Liver (tissue), 9 donors: Measurements from ENCODE around the gene RIC8B. TPM values are rescaled to one million over a fixed set of nuclear protein-coding genes. Genes with fewer than 3 reads are reported as not detected.

Source experiments
- DNase-seq: peaks from one replicate; pipeline ENCODE4 v3.0.0-alpha.2; 2017; ENCODE audit warnings: low spot score
- H3K27ac ChIP-seq, 2 donors: one replicate each; pipeline ENCODE4 v1.7.0; 2013; ENCODE audit warnings: inconsistent platforms in 2 of 2, low read length in 2 of 2, control low read depth in 1 of 2, low read depth in 1 of 2, mild to moderate bottlenecking in 1 of 2
- H3K27me3 ChIP-seq, 4 donors: one replicate each; pipeline versions ENCODE4 v1.6.1 to v1.7.0; 2013; ENCODE audit warnings: low read length in 3 of 4, inconsistent platforms in 1 of 4, mild to moderate bottlenecking in 1 of 4, moderate library complexity in 1 of 4; ENCODE audit not compliant: control insufficient read depth in 4 of 4, insufficient read depth in 4 of 4
- H3K36me3 ChIP-seq, 4 donors: one replicate each; pipeline versions ENCODE4 v1.6.1 to v1.7.0; 2013; ENCODE audit warnings: low read length in 3 of 4, mild to moderate bottlenecking in 3 of 4, low read depth in 1 of 4, moderate library complexity in 1 of 4; ENCODE audit not compliant: control insufficient read depth in 4 of 4, insufficient read depth in 3 of 4
- H3K4me1 ChIP-seq, 4 donors: one replicate each; pipeline versions ENCODE4 v1.6.1 to v1.7.0; 2013; ENCODE audit warnings: low read length in 3 of 4, mild to moderate bottlenecking in 3 of 4, moderate library complexity in 1 of 4; ENCODE audit not compliant: control insufficient read depth in 4 of 4, insufficient read depth in 4 of 4
- H3K4me3 ChIP-seq, 3 donors: one replicate each; pipeline versions ENCODE4 v1.6.1 to v1.7.0; 2013; ENCODE audit warnings: low read length in 3 of 3, control low read depth in 1 of 3, low read depth in 1 of 3, mild to moderate bottlenecking in 1 of 3
- H3K9ac ChIP-seq, 2 donors: one replicate each; pipeline ENCODE4 v1.7.0; 2013; ENCODE audit warnings: low read length in 2 of 2, mild to moderate bottlenecking in 2 of 2, moderate library complexity in 2 of 2, control low read depth in 1 of 2, low read depth in 1 of 2
- H3K9me3 ChIP-seq, 4 donors: one replicate each; pipeline versions ENCODE4 v1.6.1 to v1.7.0; 2013; ENCODE audit warnings: low read length in 3 of 4; ENCODE audit not compliant: control insufficient read depth in 4 of 4
- ATF3 ChIP-seq: IDR thresholded peaks from 2 replicates; pipeline ENCODE4 v1.6.1; 2016; ENCODE audit warnings: antibody characterized with exemption
- CTCF ChIP-seq: fragments of 150-350 bp; IDR thresholded peaks from 2 replicates; pipeline ENCODE4 v1.5.1; 2017; ENCODE audit warnings: improper control_type of control experiment, low read depth, low read length; ENCODE audit not compliant: missing input control
- EGR1 ChIP-seq, 2 donors: IDR thresholded peaks; 2 replicates each; pipeline ENCODE4 v1.6.1; 2016 to 2018; ENCODE audit warnings: antibody characterized with exemption in 2 of 2, low read depth in 2 of 2
- FOXA1 ChIP-seq: IDR thresholded peaks from 2 replicates; pipeline ENCODE4 v1.6.1; 2016; ENCODE audit warnings: antibody characterized with exemption
- FOXA2 ChIP-seq: IDR thresholded peaks from 2 replicates; pipeline ENCODE4 v1.6.1; 2016; ENCODE audit warnings: antibody characterized with exemption
- GABPA ChIP-seq, 2 donors: IDR thresholded peaks in 1 of 2; conservative IDR thresholded peaks in 1 of 2; 2 replicates each; pipeline ENCODE4 v1.6.1; 2016; ENCODE audit warnings: antibody characterized with exemption in 2 of 2, mild to moderate bottlenecking in 1 of 2, moderate library complexity in 1 of 2
- HNF4A ChIP-seq, 2 donors: conservative IDR thresholded peaks; 2 replicates each; pipeline ENCODE4 v1.6.1; 2016; ENCODE audit warnings: antibody characterized with exemption in 2 of 2, mild to moderate bottlenecking in 2 of 2
- HNF4G ChIP-seq: IDR thresholded peaks from 2 replicates; pipeline ENCODE4 v1.6.1; 2016; ENCODE audit warnings: antibody characterized with exemption
- JUND ChIP-seq, 2 donors: IDR thresholded peaks; 2 replicates each; pipeline ENCODE4 v1.6.1; 2016; ENCODE audit warnings: antibody characterized with exemption in 2 of 2
- NR2F2 ChIP-seq: IDR thresholded peaks from 2 replicates; pipeline ENCODE4 v1.6.1; 2016; ENCODE audit warnings: antibody characterized with exemption
- RAD21 ChIP-seq, 2 donors: IDR thresholded peaks; 2 replicates each; pipeline ENCODE4 v1.6.1; 2016; ENCODE audit warnings: antibody characterized with exemption in 2 of 2, mild to moderate bottlenecking in 2 of 2
- RXRA ChIP-seq, 2 donors: IDR thresholded peaks; 2 replicates each; pipeline ENCODE4 v1.6.1; 2017 to 2018; ENCODE audit warnings: antibody characterized with exemption in 2 of 2, mild to moderate bottlenecking in 1 of 2
- SP1 ChIP-seq: IDR thresholded peaks from 2 replicates; pipeline ENCODE4 v1.6.1; 2018; ENCODE audit warnings: antibody characterized with exemption, mild to moderate bottlenecking
- TAF1 ChIP-seq: conservative IDR thresholded peaks from 2 replicates; pipeline ENCODE4 v1.6.1; 2016; ENCODE audit warnings: antibody characterized with exemption, mild to moderate bottlenecking
- YY1 ChIP-seq: IDR thresholded peaks from 2 replicates; pipeline ENCODE4 v1.6.1; 2016; ENCODE audit warnings: antibody characterized with exemption, mild to moderate bottlenecking
- ZBTB33 ChIP-seq: IDR thresholded peaks from 2 replicates; pipeline ENCODE4 v1.6.1; 2016; ENCODE audit warnings: antibody characterized with exemption
- WGBS: extraction: QIAGEN DNeasy Blood & Tissue Kit; methylation state at CpG from one replicate; pipeline ENCODE4 v1.1.7; 2013; 5-methylcytosine and 5-hydroxymethylcytosine counted together
- polyA plus RNA-seq, 2 donors: library from polyadenylated mRNA; stranded (reverse) in 1 of 2; unstranded in 1 of 2; fragments of 200-250 nt in 1 of 2; fragments of >200 nt in 1 of 2; fragmentation: Nextera tagmentation in 1 of 2; extraction: Ambion mirVana in 1 of 2; gene quantifications; one replicate each; pipeline versions ENCODE4 v1.2.1 to v1.2.3, GENCODE V29; 2013 to 2015
- total RNA-seq, 2 donors: library from RNA; depleted of rRNA; stranded (reverse); fragments of >200 nt; gene quantifications; one replicate each; pipeline ENCODE4 v1.2.3, GENCODE V29; 2014
- TF ChIP-seq, protein P1 (sequence below): IDR thresholded peaks from 2 replicates; pipeline ENCODE4 v1.6.1; 2016; ENCODE audit warnings: antibody characterized with exemption
- TF ChIP-seq, protein P2 (sequence below): IDR thresholded peaks from 2 replicates; pipeline ENCODE4 v1.6.1; 2016; ENCODE audit warnings: antibody characterized with exemption, mild to moderate bottlenecking
- donor health status: healthy.
- donor health status: healthy.
- donor health status: healthy.
- donor health status: healthy.
- donor health status: healthy.

Gene RIC8B
- total and polyA plus RNA-seq, 4 donors, result 2.7 to 15.1 (median 4.2) TPM

GRCh38 chr12:106754331-106754730 lies 20.2 kb upstream of the RIC8B start:
- no peak overlapping the region for H3K4me3 ChIP-seq
- no peak for DNase-seq
- TF ChIP-seq RXRA (IDR thresholded peaks at IDR 0.05) (no peak), RAD21 (IDR thresholded peaks at IDR 0.05) (no peak), ZBTB33 (no peak), SP1 (no peak), JUND (IDR thresholded peaks at IDR 0.05) (no peak), FOXA2 (no peak), FOXA1 (no peak), YY1 (no peak), CTCF (no peak), ATF3 (no peak), TAF1 (no peak), HNF4A (conservative IDR thresholded peaks at IDR 0.05) (no peak), HNF4G (no peak), NR2F2 (no peak), EGR1 (IDR thresholded peaks at IDR 0.05; ENCODE audit: low read depth in 2 of 2) (no peak), GABPA (IDR thresholded peaks at IDR 0.05 in 1 of 2, conservative IDR thresholded peaks at IDR 0.05 in 1 of 2) (no peak)
- TF ChIP-seq, protein P1, sequence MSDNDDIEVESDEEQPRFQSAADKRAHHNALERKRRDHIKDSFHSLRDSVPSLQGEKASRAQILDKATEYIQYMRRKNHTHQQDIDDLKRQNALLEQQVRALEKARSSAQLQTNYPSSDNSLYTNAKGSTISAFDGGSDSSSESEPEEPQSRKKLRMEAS, result no peak
- TF ChIP-seq, protein P2, sequence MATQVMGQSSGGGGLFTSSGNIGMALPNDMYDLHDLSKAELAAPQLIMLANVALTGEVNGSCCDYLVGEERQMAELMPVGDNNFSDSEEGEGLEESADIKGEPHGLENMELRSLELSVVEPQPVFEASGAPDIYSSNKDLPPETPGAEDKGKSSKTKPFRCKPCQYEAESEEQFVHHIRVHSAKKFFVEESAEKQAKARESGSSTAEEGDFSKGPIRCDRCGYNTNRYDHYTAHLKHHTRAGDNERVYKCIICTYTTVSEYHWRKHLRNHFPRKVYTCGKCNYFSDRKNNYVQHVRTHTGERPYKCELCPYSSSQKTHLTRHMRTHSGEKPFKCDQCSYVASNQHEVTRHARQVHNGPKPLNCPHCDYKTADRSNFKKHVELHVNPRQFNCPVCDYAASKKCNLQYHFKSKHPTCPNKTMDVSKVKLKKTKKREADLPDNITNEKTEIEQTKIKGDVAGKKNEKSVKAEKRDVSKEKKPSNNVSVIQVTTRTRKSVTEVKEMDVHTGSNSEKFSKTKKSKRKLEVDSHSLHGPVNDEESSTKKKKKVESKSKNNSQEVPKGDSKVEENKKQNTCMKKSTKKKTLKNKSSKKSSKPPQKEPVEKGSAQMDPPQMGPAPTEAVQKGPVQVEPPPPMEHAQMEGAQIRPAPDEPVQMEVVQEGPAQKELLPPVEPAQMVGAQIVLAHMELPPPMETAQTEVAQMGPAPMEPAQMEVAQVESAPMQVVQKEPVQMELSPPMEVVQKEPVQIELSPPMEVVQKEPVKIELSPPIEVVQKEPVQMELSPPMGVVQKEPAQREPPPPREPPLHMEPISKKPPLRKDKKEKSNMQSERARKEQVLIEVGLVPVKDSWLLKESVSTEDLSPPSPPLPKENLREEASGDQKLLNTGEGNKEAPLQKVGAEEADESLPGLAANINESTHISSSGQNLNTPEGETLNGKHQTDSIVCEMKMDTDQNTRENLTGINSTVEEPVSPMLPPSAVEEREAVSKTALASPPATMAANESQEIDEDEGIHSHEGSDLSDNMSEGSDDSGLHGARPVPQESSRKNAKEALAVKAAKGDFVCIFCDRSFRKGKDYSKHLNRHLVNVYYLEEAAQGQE, result no peak
- no peaks in the 10 kb centered on the region for H3K9me3 ChIP-seq
- 98% methylated on average over 1 of the region's 1 CpG for WGBS
- H3K36me3 ChIP-seq, result no peaks in the 10 kb centered on the region
- H3K27ac ChIP-seq, result no peak overlapping the region
- no peaks in the 10 kb centered on the region for H3K27me3 ChIP-seq
- peaks cover 0 to 6% (median 2%) of the 10 kb centered on the region in 4 donors for H3K4me1 ChIP-seq
- H3K9ac ChIP-seq, result no peak overlapping the region
